CD4-positive, alpha-beta T cell treated with Interferon gamma for 1 hour (primary cell): ENCODE results near the gene AZU1.
"Not testable (repeated sequence)": the region's sequence is repeated elsewhere in the genome, so short reads cannot be mapped to it uniquely, and the experiment has no call there.

ENCODE experiments used
- DNase-seq: peaks from one replicate; pipeline ENCODE4 v3.0.0-alpha.2; 2020

AZU1 gene

DNA sequence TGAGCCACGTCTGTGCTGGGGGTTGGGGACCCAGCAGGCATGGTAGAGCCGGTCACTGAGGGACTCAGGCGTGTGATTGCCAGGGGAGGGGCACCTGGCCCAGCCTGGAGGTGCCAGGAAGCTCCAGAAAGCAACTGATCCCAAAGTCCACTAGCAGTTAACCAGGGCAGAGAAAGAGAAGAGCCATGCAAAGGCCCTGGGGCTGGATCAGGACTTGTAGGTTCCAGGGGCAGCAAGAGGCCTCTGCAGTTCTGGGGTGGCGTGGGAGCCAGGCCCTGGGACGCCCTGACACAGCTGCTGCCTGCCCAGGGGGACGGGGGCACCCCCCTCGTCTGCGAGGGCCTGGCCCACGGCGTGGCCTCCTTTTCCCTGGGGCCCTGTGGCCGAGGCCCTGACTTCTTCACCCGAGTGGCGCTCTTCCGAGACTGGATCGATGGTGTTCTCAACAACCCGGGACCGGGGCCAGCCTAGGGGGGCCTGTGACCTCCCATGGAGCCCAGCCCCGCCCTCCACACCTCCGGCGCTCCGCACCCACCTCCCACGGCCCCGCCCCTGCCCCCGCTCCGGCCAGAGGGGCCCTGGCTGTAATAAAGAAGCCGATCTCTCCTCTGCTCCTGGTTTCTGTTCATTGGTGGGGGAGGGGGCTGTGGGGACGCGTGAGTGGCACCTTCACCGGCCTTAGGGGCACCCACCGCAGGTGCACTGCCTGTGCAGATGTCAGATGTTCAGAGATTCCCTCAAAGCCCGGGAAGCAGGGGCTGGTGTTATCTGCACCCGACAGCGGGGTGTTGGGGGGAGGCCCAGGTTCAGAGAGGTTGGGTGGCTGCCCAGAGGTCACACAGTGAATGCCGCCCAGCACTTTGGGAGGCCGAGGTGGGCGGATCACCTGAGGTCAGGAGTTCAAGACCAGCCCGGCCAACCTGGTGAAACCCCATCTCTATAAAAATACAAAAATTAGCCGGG is 4.1 kb downstream of the AZU1 start:
- no peak for DNase-seq

DNA sequence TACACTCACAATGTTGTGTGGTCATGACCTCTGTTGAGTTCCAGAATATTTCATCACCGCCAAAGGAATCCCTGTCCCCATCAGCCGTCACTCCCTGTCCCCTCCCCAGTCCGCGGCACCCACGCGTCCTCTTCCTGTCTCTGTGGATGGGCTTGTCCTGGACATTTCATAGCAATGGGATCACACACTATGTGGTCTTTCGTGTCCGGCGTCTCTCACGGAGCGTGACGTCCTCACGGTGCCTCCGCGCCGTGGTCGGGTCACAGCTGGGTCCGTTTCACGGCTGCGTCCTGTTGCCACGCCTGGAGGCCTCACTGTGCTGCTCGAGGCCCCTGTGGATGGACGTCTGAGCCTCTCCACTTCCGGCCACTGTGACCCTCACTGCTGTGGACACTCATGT is 6.6 kb downstream of the AZU1 start:
- no peak for DNase-seq

DNA sequence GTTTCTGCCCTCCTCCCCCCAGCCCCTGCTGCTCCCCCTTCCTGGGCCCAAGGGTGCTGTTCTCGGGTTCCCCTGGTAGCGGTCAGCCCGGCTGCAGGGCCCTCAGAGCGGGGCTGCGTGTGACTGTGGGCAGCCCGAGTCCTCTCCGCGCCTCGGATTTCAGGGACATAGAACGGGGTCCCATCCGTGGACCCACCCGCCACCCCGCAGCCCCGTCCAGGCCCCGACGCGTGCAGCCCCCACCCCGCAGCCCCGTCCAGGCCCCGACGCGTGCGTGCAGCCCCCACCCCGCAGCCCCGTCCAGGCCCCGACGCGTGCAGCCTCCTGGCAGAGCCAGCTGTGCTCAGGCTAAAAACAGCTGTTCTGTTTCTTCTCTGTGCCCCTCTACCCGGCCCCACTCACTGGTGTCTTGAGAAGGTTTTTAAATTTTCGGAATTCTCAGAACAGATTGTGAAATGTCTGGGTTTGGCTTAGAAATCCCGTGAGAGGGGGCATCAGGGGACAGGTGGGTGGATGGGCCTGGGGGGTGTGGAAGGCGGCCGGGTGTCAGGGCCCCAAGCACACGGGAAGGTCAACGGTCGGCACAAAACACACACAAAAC is 7.7 kb downstream of the AZU1 start:
- no peak for DNase-seq

DNA sequence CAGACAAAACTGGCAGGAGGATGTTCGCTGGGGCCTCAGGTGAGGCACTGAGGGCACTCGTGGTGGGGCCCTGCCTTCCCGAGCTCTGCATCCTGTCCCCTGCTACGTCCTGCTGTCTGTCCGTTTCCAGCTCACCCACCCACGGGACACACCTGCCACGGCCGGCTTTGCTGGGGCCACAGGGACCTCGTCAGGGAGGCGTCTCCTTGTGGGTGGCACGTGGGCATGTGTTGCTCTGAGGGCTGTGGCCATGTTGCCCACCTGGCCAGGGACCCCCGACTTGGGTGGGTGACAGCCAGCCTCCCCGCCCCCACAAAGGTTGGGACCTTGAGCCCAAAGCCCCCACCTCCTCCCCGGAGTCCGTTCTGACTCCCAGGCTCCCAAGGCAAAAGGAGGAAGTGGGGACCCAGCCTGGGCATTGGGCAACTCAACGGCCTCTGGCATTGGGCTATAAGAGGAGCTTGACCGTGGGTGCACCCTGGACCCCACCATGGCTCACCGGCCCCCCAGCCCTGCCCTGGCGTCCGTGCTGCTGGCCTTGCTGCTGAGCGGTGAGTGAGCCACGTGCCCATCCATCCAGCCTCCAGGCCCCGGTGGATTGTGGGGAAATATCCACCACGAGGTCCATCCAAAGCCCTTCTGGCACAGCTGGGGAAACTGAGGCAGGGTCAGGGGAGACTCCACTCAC is 13.0 kb downstream of the AZU1 start, which contains the start of gene PRTN3:
Gene PRTN3 (plus strand): TSS at position 481 of the 688 bp plus-strand sequence. CDS start 10 bp downstream, at position 491.
- DNase-seq: no peak

DNA sequence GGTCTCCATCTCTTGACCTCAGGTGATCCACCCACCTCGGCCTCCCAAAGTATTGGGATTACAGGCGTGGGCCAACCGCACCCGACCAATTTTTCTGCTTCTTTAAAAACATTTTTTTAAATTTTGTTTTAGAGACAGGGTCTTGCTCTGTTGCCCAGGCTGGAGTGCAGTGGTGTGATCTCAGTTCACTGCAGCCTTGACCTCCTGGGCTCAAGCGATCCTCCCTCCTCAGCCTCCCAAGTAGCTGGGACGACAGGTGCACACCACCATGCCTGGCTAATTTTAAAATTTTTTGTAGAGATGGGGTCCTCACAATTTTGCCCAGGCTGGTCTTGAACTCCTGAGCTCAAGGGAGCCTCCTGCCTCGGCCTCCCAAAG is 15.2 kb downstream of the AZU1 start:
- not testable (repeated sequence) for DNase-seq

DNA sequence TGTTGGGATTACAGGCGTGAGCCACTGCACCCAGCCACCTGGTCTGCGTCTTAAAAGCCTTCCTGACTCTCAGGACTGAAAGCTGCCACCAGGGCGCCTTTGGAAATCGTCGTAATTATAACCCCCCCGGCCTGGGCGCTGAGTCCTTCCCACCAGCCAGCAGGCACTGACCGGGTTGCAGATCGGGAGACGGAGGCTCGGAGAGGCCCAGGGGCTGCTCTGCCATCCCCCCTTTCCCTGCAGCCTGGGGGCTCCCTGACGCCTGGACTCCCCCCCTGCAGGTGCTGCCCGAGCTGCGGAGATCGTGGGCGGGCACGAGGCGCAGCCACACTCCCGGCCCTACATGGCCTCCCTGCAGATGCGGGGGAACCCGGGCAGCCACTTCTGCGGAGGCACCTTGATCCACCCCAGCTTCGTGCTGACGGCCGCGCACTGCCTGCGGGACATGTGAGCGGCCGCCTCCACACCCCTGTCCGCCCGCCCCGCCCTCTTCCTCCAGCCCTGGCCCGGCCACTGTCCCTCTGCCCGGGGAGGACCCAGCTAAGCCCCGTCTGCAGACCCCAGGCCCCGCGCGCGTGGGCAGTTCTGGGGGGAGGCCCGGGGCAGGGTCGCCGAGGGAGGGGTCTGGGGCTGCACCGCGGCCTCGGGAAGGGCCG is 15.7 kb downstream of the AZU1 start:
- no peak for DNase-seq

DNA sequence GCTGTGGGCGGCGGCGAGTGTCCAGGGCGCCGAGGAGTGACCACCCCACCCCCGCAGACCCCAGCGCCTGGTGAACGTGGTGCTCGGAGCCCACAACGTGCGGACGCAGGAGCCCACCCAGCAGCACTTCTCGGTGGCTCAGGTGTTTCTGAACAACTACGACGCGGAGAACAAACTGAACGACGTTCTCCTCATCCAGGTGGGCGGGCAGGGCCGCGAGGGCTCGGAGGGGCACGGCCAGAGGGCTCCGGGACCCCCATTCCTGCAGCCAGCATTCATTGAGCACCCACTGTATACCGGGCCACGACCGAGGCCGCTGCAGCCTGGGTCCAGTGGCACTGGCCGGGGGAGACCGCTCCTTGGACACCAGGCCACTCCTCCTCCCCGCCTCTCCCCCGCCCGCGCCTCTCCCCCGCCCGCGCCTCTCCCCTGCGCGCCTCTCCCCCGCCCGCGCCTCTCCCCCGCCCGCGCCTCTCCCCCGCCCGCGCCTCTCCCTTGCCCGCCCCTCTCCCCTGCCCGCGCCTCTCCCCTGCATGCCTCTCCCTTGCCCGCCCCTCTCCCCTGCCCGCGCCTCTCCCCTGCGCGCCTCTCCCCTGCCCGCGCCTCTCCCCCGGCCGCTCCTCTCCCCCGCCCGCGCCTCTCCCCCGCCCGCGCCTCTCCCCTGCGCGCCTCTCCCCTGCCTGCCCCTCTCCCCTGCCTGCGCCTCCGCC is 16.4 kb downstream of the AZU1 start:
- DNase-seq: no peak

DNA sequence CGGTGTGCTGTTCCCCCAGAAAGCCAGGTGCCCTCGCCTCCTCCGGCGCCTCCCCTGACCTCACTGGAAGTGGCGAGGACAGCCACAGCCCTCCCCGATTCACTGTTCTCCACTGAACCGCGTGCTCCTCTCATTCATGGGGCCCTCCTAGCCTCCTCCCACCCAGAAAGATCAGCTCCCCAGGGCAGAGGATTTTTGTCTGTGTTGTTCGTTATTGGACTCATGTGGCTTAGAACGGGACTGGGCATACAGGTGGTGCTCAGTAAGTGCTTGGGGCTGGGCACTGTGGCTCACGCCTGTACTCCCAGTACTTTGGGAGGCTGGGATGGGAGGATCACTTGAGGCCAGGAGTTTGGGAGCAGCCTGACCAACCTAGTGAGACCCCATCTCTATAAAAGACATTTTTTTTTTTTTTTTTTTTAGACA is 16.9 kb downstream of the AZU1 start:
- DNase-seq: no peak

DNA sequence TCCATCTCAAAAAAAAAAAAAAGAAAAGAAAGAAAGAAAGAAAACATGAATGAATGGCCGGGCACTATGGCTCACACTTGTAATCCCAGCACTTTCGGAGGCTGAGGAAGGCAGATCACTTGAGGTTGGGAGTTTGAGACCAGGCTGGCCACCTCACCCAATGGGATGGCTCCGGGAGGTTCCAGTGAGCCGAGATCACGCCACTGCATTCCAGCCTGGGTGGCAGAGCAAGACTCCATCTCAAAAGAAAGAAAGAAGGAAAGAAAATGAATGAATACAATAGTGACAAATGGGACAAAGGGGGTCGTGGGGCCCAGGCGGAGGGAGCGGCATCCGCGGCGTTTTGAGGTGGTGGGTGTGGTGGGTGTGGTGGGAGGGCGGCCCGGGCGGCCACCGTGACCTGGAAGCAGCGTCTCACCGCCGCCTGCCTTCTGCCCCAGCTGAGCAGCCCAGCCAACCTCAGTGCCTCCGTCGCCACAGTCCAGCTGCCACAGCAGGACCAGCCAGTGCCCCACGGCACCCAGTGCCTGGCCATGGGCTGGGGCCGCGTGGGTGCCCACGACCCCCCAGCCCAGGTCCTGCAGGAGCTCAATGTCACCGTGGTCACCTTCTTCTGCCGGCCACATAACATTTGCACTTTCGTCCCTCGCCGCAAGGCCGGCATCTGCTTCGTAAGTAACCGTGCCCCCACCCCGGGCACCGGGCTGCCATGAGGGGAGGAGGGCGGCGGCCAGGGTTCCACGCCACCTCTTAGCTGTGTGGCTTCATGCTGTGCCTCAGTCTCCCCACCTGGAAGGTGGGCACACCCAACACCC is 18.3 kb downstream of the AZU1 start:
- DNase-seq: no peak

DNA sequence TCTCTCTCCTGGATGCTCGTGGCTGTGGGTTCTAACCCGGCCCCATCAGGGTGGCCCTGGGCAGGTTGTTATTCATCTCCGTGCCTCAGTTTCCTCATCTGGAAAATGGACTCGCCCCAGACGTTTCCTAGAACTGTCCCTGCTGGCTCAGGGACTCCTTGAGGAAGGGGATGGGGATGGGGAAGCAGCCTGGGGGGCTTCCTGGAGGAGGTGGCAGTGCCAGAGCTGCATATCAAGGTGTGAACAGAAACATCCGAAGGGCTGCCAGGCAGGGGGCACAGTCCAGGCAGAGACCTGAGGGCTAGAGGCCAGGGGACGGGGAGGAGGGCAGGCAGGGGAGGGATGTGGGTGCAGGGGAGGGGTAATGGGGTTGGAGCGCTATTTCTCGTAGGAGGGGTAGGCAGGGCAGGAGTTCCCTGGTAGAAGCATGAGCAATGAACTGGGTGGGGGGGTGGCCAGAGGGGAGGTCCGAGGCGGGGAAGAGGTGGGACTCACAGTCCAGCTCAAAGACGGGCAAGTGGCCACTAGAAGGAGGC is 20.8 kb downstream of the AZU1 start:
- no peak for DNase-seq

DNA sequence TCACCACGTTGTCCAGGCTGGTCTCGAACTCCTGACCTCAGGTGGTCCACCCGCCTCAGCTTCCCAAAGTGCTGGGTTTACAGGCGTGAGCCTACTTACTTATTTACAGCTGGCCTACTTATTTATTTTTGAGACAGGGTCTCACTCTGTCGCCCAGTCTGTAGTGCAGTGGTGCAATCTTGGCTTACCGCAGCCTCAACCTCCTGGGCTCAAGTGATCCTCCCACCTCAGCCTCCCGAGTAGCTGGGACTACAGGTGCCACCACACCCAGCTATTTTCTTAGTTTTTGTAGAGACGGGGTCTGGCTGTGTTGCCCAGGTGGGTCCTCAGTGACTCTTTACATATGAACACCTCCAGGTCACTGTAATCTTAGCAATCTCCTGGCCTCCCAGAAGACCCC is 21.6 kb downstream of the AZU1 start:
- DNase-seq: not testable (repeated sequence)

DNA sequence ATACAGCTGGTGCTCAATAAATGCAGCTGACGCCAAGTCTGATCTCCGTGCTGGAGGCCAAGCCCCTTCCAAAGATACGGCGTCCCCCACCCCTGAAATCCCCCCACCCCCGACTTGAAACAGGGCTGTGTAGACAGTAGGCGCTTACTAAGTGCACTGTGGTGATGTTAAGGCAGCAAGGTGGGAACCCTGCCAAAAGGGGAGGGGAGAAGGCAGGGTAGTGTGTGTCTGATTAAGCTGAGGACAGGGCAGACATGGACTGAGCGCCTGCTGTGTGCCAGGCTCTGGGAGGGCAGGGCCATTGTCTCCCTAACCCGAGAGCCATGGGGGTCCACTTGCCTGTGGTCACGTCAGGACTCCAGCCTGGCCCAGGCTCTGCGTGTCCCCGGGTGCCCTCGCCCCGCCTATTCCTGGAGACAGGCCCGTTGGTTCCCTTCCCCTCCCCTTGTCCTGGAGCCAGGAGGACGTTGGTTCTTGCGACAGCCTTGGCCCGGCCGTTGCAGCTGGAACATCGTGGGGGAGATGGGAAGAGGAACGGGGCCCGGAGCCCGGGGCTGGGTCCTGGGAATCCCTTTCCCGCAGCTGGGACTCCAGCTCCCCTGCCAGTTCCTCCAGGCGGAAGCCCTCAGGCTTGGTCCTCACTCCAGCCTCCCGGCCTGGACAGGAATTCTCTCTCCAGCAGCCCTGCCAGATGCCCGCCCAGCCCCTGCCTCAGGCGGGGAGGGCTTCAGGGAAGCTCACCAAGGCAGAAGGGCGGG is 22.8 kb downstream of the AZU1 start:
- no peak for DNase-seq

DNA sequence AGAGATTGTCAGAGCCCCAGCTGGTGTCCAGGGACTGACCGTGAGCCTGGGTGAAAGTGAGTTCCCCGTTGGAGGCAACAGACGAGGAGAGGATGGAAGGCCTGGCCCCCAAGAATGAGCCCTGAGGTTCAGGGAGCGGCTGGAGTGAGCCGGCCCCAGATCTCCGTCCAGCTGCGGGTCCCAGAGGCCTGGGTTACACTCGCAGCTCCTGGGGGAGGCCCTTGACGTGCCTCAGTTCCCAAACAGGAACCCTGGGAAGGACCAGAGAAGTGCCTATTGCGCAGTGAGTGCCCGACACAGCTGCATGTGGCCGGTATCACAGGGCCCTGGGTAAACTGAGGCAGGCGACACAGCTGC is 23.3 kb downstream of the AZU1 start:
- no peak for DNase-seq

DNA sequence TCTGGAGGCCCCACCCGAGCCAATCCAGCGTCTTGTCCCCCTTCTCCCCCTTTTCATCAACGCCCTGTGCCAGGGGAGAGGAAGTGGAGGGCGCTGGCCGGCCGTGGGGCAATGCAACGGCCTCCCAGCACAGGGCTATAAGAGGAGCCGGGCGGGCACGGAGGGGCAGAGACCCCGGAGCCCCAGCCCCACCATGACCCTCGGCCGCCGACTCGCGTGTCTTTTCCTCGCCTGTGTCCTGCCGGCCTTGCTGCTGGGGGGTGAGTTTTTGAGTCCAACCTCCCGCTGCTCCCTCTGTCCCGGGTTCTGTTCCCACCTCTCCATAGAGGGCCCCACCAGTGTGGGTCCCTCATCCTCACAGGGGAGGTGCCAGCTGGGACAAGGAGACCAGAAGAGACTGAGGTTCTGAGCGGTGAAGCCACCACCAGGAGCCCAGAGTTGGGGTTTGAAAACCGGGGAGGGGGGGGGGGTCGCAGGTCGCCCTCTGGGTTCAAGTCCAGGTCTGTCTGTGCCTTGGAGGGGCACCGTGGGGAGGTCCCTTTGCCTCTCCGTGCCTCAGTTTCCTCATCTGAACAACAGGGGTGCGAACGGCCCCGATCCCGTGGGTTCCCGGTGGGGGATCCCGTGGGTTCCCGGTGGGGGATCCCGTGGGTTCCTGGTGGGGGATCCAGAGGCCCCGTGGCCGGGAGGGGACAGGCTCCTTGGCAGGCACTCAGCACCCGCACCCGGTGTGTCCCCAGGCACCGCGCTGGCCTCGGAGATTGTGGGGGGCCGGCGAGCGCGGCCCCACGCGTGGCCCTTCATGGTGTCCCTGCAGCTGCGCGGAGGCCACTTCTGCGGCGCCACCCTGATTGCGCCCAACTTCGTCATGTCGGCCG is 24.7 kb downstream of the AZU1 start, which contains the start of gene ELANE:
Gene ELANE (plus strand): TSS at position 168 of the 878 bp plus-strand sequence. CDS start 26 bp downstream, at position 194.
- DNase-seq: no peak

DNA sequence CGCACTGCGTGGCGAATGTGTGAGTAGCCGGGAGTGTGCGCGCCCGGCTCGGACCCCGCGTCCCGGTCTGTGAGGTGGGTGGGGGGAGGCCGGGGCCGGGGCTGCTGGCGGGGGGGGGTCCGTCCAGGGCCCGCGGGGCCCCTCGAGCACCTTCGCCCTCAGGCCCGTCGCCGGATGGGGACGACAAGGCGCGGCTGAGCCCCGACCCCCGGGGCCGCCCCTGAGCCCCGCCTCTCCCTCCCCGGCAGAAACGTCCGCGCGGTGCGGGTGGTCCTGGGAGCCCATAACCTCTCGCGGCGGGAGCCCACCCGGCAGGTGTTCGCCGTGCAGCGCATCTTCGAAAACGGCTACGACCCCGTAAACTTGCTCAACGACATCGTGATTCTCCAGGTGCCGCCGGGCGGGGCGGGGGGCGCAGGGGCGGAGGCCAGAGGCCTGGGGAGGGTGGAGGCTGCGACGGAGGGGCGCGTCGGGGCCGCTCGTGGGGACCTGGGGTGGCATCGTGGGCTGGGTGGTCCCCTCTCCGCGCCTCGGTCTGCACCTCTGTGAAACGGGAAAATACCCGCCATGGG is 25.5 kb downstream of the AZU1 start:
- no peak for DNase-seq

DNA sequence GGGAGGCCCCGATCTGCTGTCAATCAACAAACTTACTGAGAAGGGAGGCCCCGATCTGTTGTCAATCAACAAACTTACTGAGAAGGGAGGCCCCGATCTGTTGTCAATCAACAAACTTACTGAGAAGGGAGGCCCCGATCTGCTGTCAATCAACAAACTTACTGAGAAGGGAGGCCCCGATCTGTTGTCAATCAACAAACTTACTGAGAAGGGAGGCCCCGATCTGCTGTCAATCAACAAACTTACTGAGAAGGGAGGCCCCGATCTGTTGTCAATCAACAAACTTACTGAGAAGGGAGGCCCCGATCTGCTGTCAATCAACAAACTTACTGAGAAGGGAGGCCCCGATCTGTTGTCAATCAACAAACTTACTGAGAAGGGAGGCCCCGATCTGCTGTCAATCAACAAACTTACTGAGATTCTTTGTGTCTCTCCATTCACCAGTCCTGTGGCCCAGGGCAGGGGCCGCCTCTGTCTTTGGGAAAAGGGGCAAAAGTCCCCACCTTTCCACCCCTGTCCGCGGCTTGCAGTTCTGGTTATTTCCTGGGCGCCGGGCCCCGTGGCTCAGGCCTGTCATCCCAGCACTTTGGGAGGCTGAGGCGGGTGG is 26.1 kb downstream of the AZU1 start:
- not testable (repeated sequence) for DNase-seq

DNA sequence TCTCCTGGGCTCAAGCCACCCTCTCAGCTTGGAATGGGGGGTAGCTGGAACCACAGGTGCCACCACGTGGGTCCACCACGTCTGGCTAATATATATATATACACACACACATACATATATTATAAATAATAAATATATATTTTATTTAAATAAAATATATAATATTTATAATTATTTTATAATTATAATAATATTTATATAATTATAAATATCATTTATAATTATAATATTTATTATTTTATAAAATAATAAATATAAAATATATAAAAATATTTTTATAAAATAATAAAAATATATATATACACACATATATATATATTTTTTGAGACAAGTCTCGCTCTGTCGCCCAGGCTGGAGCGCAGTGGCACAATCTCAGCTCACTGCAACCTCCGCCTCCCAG is 26.9 kb downstream of the AZU1 start:
- no peak for DNase-seq

DNA sequence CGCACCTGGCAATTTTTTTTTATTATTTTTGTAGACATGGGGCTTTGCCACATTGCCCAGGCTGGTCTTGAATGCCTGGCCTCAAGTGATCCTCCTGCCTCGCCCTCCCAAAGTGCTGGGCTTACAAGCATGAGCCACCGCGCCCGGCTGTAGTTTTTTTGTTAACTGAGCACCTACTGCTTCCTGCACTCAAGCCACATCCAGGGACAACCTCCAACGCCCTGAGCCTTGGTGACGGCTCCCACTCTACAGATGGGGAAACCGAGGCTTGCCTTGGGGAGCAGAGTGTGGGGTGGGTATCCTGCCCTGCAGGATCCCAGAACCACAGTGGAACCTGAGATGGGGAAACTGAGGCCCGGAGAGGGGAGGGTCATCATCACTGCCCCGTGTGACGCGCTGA is 27.5 kb downstream of the AZU1 start:
- DNase-seq: no peak
